ENCODE results near the gene PVALEF. TPM values are rescaled to one million over a fixed set of nuclear protein-coding genes. Genes with fewer than 3 reads are reported as not detected.

The PVALEF gene
- total RNA-seq, 1 donor from 2014 or later, result not detected

DNA sequence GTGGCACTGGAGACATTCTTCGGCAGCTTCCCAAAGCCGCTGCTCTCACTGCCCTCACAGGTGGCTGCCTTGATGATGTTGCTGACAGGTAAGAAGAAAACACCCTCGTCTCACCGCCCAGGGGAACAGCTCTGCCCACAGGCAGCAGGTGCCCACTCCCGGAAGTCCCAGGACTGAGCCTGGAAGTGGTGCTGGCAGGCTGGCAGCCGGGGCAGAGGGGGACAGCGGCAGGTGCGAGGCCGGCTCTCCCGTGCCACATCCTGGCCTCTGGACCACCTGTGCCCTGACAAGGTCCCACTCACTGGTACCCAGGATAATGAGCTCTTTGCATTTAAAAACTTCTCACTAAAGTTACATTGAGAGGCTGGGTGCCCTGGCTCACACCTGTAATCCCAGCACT lies 37.0 kb downstream of the PVALEF start:
- TF ChIP-seq, protein P1, sequence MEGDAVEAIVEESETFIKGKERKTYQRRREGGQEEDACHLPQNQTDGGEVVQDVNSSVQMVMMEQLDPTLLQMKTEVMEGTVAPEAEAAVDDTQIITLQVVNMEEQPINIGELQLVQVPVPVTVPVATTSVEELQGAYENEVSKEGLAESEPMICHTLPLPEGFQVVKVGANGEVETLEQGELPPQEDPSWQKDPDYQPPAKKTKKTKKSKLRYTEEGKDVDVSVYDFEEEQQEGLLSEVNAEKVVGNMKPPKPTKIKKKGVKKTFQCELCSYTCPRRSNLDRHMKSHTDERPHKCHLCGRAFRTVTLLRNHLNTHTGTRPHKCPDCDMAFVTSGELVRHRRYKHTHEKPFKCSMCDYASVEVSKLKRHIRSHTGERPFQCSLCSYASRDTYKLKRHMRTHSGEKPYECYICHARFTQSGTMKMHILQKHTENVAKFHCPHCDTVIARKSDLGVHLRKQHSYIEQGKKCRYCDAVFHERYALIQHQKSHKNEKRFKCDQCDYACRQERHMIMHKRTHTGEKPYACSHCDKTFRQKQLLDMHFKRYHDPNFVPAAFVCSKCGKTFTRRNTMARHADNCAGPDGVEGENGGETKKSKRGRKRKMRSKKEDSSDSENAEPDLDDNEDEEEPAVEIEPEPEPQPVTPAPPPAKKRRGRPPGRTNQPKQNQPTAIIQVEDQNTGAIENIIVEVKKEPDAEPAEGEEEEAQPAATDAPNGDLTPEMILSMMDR (IDR thresholded peaks at IDR 0.05; ENCODE audit: insufficient read depth, low read length, poor library complexity, severe bottlenecking), result no peak
- H3K4me3 ChIP-seq (ENCODE audit: low read depth, low read length), result no peak overlapping the region
- H3K36me3 ChIP-seq (ENCODE audit: control insufficient read depth, insufficient read depth, low read length), result no peaks in the 10 kb centered on the region
- no peaks in the 10 kb centered on the region for H3K27me3 ChIP-seq (ENCODE audit: control insufficient read depth, insufficient read depth, low read length)
- DNase-seq (ENCODE audit: low read depth), result no peak

DNA sequence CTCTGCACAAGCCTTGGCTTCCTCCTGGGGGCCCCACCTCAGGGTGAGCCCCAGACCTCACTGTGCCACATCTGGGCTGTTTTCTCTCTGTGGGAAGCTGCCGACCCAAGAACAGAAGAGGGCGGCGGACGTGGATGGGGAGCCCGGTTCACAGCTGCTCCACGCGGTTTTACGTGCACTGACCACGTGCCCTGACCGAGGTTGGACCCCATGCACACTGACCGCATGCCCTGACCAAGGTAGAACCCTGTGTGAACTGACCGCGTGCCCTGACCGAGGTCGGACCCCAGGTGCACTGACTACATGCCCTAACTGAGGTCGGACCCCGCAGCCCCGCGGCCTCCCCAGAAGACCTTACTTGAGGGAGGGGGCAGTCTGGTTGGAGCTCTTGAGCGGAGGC lies 37.8 kb downstream of the PVALEF start:
- DNase-seq (ENCODE audit: low read depth), result no peak
- Histone ChIP-seq H3K36me3 (ENCODE audit: control insufficient read depth, insufficient read depth, low read length) (no peaks in the 10 kb centered on the region), H3K27me3 (ENCODE audit: control insufficient read depth, insufficient read depth, low read length) (no peaks in the 10 kb centered on the region), H3K4me3 (ENCODE audit: low read depth, low read length) (no peak overlapping the region)
- TF ChIP-seq, protein P1 (IDR thresholded peaks at IDR 0.05; ENCODE audit: insufficient read depth, low read length, poor library complexity, severe bottlenecking), result no peak

DNA sequence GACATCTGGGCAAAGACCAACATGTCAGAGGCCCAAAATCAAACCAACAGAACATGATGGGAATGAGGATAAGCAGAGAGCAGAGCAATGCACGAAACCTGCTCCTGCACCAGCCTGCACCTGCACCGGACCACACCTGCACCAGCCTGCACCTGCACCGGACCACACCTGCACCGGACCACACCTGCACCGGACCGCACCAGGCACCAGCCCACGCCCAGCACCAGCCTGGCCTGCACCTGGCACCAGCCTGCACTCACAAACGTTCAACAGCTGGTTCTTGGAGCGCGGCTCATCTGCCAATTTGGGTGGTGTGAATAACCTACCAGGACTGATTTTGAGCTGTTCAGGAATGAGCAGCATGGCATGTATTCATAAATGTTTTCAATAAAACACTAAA lies 39.3 kb downstream of the PVALEF start:
- TF ChIP-seq, protein P1 (IDR thresholded peaks at IDR 0.05; ENCODE audit: insufficient read depth, low read length, poor library complexity, severe bottlenecking), result no peak
- Histone ChIP-seq H3K4me3 (ENCODE audit: low read depth, low read length) (no peak overlapping the region), H3K27me3 (ENCODE audit: control insufficient read depth, insufficient read depth, low read length) (no peaks in the 10 kb centered on the region), H3K36me3 (ENCODE audit: control insufficient read depth, insufficient read depth, low read length) (no peaks in the 10 kb centered on the region)
- no peak for DNase-seq (ENCODE audit: low read depth)

DNA sequence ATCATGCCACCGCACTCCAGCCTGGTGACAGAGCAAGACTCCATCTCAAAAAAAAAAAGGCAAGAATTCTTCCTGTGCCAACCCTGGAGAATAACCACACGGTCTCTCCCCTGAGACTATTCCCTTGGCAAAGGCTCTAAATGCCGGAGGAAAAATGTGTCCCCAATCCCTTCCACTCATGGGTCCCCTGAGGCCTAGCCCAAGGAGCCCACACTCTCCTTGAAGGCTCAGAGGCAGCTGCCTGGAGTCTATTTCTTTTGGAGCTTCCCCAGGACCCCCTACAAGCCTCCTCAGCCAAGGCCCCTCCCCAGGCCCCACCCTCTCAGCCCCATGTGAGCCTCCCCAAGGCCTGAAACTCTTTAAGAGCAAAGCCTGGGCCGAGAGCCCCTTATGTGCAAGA lies 40.9 kb downstream of the PVALEF start:
- no peaks in the 10 kb centered on the region for H3K27me3 ChIP-seq (ENCODE audit: control insufficient read depth, insufficient read depth, low read length)
- H3K4me3 ChIP-seq (ENCODE audit: low read depth, low read length), result no peak overlapping the region
- DNase-seq (ENCODE audit: low read depth), result no peak
- H3K36me3 ChIP-seq (ENCODE audit: control insufficient read depth, insufficient read depth, low read length), result no peaks in the 10 kb centered on the region
- TF ChIP-seq, protein P1 (IDR thresholded peaks at IDR 0.05; ENCODE audit: insufficient read depth, low read length, poor library complexity, severe bottlenecking), result no peak

DNA sequence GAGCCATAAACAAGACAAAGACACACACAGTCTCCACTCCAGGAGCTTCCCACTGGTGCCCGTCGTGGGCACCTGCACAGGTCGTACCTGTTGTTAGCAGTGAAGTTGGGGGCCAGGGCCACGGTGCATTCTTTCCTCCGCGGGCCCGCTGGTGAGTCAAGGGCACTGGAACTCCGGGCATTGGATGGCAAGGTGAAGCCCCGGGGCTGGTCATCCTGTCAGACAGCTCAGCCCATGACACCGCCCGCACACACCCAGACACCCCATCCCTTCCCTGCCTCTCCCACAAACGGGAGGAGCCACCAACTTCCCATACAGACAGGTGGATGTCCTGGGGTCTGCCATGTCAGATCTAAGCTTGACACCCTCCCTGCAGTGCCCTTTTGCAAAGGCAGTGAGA lies 41.4 kb downstream of the PVALEF start:
- no peak for DNase-seq (ENCODE audit: low read depth)
- H3K36me3 ChIP-seq (ENCODE audit: control insufficient read depth, insufficient read depth, low read length), result no peaks in the 10 kb centered on the region
- H3K4me3 ChIP-seq (ENCODE audit: low read depth, low read length), result no peak overlapping the region
- no peaks in the 10 kb centered on the region for H3K27me3 ChIP-seq (ENCODE audit: control insufficient read depth, insufficient read depth, low read length)
- TF ChIP-seq, protein P1 (IDR thresholded peaks at IDR 0.05; ENCODE audit: insufficient read depth, low read length, poor library complexity, severe bottlenecking), result no peak

All from kidney epithelial cell (primary cell).